Activated CD4-positive, alpha-beta T cell treated with anti-CD3 and anti-CD28 coated beads for 24 hours (primary cell): ENCODE results near the gene GRM7.

Source experiments
- DNase-seq, 2 donors: peaks; one replicate each; pipeline ENCODE4 v3.0.0-alpha.2; 2020; ENCODE audit warnings: low read depth in 2 of 2

Gene GRM7

GRCh38 chr3:7146529-7146928, 285.6 kb downstream of the GRM7 start:
- no peak for DNase-seq

GRCh38 chr3:7158516-7158915, 297.6 kb downstream of the GRM7 start:
- no peak for DNase-seq

GRCh38 chr3:7160689-7161088, 299.8 kb downstream of the GRM7 start:
- DNase-seq, result no peak

DNA sequence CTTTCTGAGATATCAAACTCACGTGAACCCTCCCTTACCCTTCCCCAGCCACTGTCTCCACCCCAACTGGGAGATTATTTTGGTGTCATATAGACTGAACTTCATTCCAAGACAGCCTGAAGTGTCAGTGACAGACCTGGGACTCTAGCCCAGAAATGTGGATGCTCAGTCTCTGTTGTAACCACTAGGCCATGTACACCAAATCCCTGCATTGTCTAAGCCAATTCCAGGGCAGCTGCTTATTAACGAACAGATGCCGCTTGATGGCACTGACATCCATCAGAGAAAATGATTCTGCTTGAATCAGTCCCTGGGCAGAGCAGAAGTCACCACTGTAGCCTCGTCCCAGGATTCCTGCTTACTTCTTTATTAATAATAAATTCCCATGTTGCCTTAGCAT, 305.5 kb downstream of the GRM7 start:
- DNase-seq, result no peak

DNA sequence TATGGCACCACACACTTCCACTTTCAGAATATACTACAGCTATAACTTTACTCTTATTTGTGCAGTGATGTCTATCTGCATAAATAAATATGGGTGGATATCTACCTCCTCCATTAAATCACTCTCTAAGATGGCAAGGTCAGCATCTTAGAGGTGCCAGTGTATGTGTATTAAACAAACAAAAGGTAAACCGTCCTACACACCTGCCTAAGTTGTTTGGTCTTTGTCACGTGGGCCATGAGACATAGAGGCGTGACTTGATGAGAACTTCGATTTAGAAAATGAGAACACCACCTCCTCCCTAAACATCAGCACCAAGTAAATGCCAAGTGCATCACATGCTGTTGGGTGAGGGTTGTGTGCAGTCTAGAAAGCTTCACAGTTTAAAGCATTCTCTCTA, 310.6 kb downstream of the GRM7 start:
- DNase-seq, result no peak

DNA sequence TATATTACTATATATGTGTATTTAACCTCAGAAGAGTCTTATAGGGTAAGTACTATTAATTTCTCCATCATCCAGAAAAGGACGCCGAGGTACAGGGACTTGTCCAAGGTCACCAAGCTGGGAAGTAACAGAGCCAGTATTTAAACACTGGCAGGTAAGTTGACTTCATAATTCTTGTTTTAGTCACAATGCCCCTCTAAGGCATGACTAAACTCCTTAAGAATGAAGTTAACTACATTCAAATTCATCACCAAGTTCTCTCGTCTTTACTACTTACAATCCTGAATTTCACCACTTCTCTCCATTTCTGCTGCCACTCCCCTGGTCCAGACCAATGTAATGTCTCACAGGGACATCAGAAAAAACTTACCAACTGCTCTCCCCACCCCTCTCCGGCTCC, 312.1 kb downstream of the GRM7 start:
- DNase-seq, result no peak

DNA sequence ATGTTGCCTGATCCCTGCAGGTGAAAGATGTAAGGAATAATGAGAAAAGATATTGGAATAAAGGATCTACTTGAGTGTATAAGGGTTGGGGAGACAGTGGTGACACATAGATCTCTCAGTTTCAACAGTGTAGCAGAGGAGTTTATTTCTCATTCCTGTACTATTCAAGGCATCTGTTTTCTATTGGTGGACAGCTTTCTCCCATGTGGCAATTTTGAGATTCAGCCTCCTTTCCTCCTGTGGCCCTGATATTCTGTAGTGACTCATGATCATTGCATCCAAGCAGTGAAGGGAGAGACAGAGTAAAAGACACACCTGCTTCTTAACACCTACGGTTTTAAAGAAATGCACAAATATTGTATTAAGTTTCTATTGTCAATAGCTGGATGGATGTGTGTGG, 327.6 kb downstream of the GRM7 start:
- no peak for DNase-seq

- no peak for DNase-seq
Measured at GRCh38 chr3:7190095-7190494, 329.2 kb downstream of the GRM7 start.

DNA sequence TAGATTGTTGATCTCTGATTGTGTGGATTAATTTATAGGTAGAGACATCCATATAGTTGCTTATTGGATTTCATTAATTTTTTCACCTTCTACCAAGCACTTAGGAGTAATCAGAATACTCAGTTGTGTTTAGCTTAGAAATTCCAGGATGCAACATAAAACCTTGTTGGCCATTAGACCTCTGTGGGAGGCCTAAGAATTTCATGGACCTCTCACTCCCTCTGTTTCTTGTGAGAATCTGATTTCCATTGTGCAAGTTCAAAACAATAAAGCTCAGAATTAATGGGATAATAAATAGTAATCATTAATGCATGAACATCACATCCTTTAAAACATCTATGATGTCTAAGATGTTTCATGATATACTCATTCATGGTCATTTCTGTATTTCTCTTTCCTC, 332.4 kb downstream of the GRM7 start:
- DNase-seq, result no peak

DNA sequence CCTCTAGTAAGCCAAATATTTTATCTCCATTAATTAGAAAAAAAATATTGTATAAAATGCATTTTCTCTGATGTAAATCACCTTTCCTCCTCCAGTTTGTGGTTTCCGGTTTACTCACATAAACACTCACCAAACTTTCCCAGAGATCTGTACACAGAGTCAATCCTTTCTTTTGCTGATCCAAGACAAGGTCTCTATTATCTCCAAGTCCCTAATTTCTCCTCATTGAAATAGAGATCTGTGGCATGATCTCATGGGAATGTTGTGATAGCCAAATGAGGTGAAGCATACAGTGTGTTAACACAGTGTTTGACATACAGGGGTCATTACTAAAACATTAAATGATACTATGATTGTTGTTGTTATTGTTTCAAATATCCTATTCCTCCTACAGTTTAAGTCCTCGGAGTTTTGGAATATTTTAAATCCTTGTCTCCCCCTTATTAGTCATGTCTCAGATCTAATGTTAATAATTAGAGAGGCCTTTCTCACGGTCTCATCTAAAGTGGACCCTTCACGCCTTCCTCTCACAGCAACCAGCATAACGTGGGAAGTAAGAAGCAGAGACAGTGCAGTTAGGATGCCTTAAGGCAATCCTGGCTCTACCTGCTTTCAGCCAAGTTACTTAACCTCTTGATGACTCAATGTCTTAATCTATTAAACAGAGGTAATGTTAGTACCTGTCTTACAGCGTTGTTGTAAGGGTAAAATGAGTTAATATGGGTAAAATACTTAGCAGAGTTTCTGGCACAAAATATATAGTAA, 333.3 kb downstream of the GRM7 start:
- DNase-seq, result no peak

- no peak for DNase-seq
Measured at GRCh38 chr3:7195934-7196333, 335.0 kb downstream of the GRM7 start.

- DNase-seq, result no peak
Measured at GRCh38 chr3:7201784-7202183, 340.9 kb downstream of the GRM7 start.

DNA sequence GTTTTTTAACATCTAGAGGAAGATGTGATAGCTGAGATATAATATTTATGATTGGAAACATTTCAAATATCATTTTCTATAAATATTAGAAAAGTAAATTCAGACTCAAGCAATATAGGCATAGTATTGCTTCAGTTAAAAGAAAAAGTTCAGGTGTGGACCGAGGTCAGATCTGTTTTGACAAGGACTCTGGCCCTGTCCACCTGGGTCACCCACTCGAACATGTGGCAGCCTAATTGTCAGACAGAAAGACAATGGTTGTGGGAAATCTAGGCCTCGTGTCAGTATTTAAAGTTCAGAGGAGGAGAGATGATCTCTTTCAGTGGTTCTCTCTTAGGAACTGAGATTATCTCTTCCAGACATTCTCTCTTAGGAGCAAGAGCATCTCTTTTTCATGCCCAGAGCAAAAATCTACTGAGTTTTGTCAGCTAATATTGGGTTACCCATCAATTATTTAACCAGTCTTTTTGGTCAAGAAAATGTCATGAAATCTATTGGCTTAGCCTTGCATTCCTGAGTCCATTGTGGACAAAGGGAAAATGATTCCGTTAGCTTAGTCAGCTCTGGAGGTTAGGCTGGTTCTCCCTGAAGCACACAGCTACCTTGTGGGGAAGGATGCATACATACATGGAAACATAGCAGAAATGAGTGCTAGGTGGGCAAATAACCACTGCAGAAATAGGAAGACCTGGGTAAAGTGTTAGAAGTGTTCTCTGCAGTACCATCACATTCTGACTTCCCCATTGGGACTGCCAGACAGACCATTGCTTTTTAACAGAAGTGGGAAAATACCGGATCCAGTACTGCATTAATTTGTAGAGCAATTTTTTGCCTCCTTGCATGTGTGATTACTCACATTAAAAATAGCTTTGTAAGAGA, 343.3 kb downstream of the GRM7 start:
- no peak for DNase-seq

- no peak for DNase-seq
Measured at GRCh38 chr3:7204848-7205156, 343.9 kb downstream of the GRM7 start.

GRCh38 chr3:7205535-7205934, 344.6 kb downstream of the GRM7 start:
- no peak for DNase-seq

DNA sequence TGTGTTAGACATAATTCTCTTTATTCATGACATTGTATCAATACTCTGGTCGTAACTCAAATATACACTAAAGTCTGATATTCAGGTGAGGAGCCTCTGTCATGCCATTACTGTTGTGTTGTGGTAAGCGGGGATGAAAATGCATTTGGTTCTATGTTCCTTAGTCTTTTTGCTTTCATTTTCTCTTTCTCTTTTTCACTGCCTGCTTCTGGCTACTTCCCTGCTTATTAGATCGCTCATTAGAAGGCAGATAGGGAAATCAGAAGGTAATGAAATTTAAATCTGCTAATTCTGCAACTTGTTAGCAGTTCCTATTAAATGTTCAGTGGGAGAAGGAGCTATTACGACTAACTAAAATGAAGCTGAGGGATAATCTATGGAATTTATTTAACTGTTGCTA, 345.0 kb downstream of the GRM7 start:
- DNase-seq, result no peak

GRCh38 chr3:7207125-7207524, 346.2 kb downstream of the GRM7 start:
- no peak for DNase-seq

DNA sequence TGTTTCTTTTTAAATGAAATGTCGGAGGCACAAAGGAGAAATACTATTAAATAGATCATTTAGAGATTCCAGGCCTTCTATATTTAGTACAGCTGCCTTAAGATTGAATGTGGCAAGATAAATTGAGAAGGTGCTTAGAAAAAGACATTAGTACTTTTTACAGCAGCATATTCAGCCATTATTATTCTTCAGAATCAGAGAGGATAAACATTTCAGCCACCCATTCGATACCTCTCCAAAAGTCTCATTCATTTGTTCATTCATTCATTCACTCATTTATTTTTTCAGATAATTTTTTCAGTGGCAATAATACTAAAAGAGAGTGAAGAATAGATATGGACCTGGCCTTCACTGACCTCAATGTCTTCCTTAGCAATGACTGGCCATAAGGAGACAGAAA, 347.0 kb downstream of the GRM7 start:
- no peak for DNase-seq

GRCh38 chr3:7209098-7209497, 348.2 kb downstream of the GRM7 start:
- no peak for DNase-seq

DNA sequence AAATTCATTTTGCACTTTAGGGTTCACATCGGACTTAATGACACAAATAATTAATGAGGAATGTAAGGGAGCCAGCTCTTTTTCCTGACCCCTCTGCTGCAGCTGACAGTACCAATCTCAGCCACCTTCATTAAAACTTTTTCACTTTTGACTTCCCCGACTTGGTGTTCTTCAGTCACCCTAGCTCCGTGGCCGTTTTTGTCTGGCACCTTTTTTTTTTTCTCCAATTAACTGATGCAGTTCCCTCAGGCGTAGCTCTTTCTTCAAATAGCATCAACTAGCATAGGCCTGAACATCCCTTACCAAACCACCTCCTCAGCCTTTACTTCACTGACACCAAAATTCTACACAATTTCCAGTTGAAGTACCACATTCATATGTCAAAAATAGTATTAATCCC, 350.8 kb downstream of the GRM7 start:
- no peak for DNase-seq

GRCh38 chr3:7215706-7216105, 354.8 kb downstream of the GRM7 start:
- DNase-seq, result no peak

DNA sequence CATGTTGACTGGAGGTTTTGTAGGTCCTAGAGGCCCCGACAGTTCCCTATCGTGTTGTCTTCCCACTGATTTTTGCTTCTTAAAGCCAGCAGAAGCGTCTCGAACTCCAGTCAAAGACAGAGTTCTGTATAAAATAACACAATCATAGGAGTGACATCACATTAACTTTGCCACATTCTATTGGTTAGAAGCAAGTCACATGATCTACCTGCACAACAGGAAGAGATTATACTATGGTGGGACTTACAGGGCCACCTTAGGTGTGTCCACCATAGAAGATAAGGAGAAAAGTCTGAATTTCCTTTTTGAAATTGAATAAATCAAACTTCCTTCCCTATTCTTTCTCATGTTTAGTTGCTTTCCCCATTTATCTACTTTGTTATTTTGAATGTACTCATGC, 365.5 kb downstream of the GRM7 start:
- no peak for DNase-seq

DNA sequence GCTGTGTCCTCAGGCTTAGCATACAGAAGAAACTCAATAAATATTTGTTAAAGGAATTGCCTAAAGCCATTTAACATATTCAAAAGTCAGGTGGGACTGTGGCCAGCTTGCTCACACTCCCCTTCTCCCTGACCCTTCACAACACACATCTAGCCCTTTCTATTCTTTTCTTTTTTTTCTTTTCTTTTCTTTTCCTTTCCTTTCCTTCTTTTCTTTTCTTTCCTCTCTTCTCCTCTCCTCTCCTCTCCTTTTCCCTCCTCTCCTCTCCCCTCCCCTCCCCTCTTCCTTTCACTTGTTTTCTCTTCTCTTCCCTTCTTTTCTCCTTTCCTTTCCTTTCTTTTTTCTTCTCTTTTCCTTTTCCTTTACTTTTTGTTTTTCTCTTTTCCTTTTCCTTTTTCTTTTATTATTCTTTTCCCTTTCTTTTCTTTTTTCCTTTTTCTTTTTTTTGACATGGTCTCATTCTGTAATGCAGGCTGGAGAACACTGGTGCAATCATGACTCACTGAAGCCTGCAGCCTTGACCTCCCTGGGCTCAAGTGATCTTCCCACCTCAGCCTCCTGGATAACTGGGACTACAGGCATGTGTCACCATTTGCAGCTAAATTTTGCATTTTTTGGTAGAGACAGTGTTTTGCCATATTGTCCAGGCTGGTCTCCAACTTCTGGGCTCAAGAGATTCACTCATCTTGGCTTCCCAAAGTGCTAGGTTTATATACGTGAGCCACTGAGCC, 377.8 kb downstream of the GRM7 start:
- DNase-seq, result no peak
